GM10248 (cell line): ENCODE data around the gene DVL1.

Experiments used
- CTCF ChIA-PET: fragments of 300-600 bp; sonication (Branson Sonifier 250); formaldehyde crosslinking; extraction: SDS; loops from one replicate; lab custom pipeline; 2021; ENCODE audit warnings: antibody characterized with exemption; lab: Yijun Ruan, JAX
- POLR2A ChIA-PET: fragments of 350-650 bp; sonication (Branson Sonifier 250); formaldehyde crosslinking; extraction: SDS; loops from one replicate; lab custom pipeline; 2020; ENCODE audit warnings: antibody characterized with exemption; lab: Yijun Ruan, JAX
- DNase-seq: peaks from one replicate; pipeline ENCODE4 v3.0.0; 2012; ENCODE audit errors: extremely low spot score
- CTCF ChIP-seq: IDR thresholded peaks from 2 replicates; pipeline ENCODE4 v1.5.1; 2012; ENCODE audit warnings: mild to moderate bottlenecking, low read depth; ENCODE audit errors: extremely low read depth, missing control alignments, control extremely low read depth

Gene DVL1

GRCh38 chr1:1313500-1314236 lies 35.5 kb downstream of the DVL1 start:
- CTCF ChIA-PET, result interaction anchor here (0.7 to 1.5 kb wide), 2 partner anchors 22 to 58 kb away, joined by 3 to 4 read pairs; no protein-coding TSS in a partner anchor
- POLR2A ChIA-PET, result no interaction called here
- TF ChIP-seq CTCF, result no peak
- DNase-seq, result no peak

GRCh38 chr1:1312450-1313314 lies 36.5 kb downstream of the DVL1 start:
- no peak for DNase-seq
- POLR2A ChIA-PET, result no interaction called here
- TF ChIP-seq CTCF, result no peak

GRCh38 chr1:1311107-1312104 lies 37.8 kb downstream of the DVL1 start:
- DNase-seq, result no peak
- ChIA-PET CTCF (interaction anchor here (1.4 to 2.1 kb wide), 2 partner anchors 9 to 11 kb away, joined by 4 to 7 read pairs; no protein-coding TSS in a partner anchor), POLR2A (interaction anchor here (0.7 kb wide), 1 partner anchor 10 kb away, joined by 4 read pairs; no protein-coding TSS in a partner anchor)
- no peak for TF ChIP-seq CTCF

More at GRCh38 chr1:1312450-1313314, 36.5 kb downstream of the DVL1 start:
- CTCF ChIA-PET, result interaction anchor here (0.7 kb wide), 1 partner anchor 21 kb away, joined by 3 read pairs; no protein-coding TSS in a partner anchor

GRCh38 chr1:1310476-1311053 lies 38.7 kb downstream of the DVL1 start:
- CTCF ChIA-PET, result interaction anchor here (1.4 to 2.1 kb wide), 3 partner anchors 9 to 65 kb away, joined by 4 to 7 read pairs (median 6); partner anchors contain the start of gene AURKAIP1
- POLR2A ChIA-PET, result no interaction called here
- DNase-seq, result no peak
- TF ChIP-seq CTCF, result no peak

- no peak for DNase-seq
- TF ChIP-seq CTCF, result no peak
- CTCF ChIA-PET, result interaction anchor here (1.1 to 2.1 kb wide), 3 partner anchors 10 to 65 kb away, joined by 3 to 7 read pairs (median 6); partner anchors contain the start of gene AURKAIP1
- POLR2A ChIA-PET, result no interaction called here
Measured at GRCh38 chr1:1310109-1310385, 39.2 kb downstream of the DVL1 start.
